T-helper 17 cell (primary cell): Measurements from ENCODE around the gene GALNT13. TPM values are rescaled to one million over a fixed set of nuclear protein-coding genes. Genes with fewer than 3 reads are reported as not detected.

ENCODE experiments used
- ATAC-seq: fragments of 150-1000 bp; cut with Tn5 transposase; 2 replicates; pipeline ENCODE4 v1.10.0; 2021; ENCODE audit warnings: mild to moderate bottlenecking, moderate library complexity
- DNase-seq, 3 donors: peaks; one replicate each; pipeline versions ENCODE4 v3.0.0 to v3.0.0-alpha.2; 2020 to 2021
- H3K9me3 ChIP-seq: one replicate; pipeline ENCODE4 v1.7.0; 2013; ENCODE audit warnings: low read length, mild to moderate bottlenecking; ENCODE audit not compliant: control insufficient read depth, poor library complexity, severe bottlenecking
- H3K27ac Mint-ChIP-seq: one replicate; pipeline ENCODE4 v1.8.0; 2022; ENCODE audit warnings: mild to moderate bottlenecking, moderate library complexity, mixed read lengths
- H3K27me3 Mint-ChIP-seq: one replicate; pipeline ENCODE4 v1.8.0; 2022; ENCODE audit warnings: mixed read lengths
- H3K36me3 Mint-ChIP-seq: one replicate; pipeline ENCODE4 v1.8.0; 2022; ENCODE audit warnings: low read depth, mixed read lengths
- H3K4me1 Mint-ChIP-seq: one replicate; pipeline ENCODE4 v1.8.0; 2022; ENCODE audit warnings: mild to moderate bottlenecking, mixed read lengths
- H3K4me3 Mint-ChIP-seq: one replicate; pipeline ENCODE4 v1.8.0; 2022; ENCODE audit warnings: mild to moderate bottlenecking, moderate library complexity, mixed read lengths
- total RNA-seq, 4 donors: library from RNA in 2 of 4; stranded (reverse) in 2 of 4; gene quantifications; one replicate each; pipeline ENCODE4 v1.2.3 and lab custom pipeline; 2022 to 2026

The GALNT13 gene
- total RNA-seq, 2 donors from 2014 or later: not detected

- no peaks in the 10 kb centered on the region for H3K27me3 Mint-ChIP-seq
These were observed 612.8 kb downstream of the GALNT13 start for GRCh38 chr2:154484338-154485099.

DNA sequence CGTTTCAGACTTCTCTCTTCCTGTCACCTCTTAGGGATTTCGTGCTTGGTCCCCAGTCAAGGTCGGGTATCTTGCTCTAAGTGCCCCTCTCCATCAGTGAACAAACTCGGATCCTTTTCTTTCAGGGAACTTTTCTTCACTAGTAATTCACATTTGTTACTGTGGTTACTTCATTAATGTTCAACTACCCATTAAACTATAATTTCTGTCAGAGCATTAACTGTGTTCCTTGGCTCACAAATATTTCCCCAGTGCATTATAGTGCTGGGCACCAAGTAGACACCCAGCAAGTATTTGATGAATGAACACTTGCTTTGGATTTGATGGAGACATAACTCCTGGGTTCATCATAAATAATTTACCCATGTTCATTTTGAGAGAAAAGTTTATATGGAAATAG lies 617.1 kb downstream of the GALNT13 start:
- ATAC-seq: no peak
- Mint-ChIP-seq H3K27me3 (no peaks in the 10 kb centered on the region), H3K4me1 (no peaks in the 10 kb centered on the region), H3K36me3 (no peaks in the 10 kb centered on the region), H3K4me3 (no peak overlapping the region), H3K27ac (no peak overlapping the region)
- H3K9me3 ChIP-seq: no peaks in the 10 kb centered on the region
- DNase-seq: no peak

More at GRCh38 chr2:154484338-154485099, 612.8 kb downstream of the GALNT13 start:
- H3K4me1 Mint-ChIP-seq: no peaks in the 10 kb centered on the region
- ATAC-seq: no peak
- no peaks in the 10 kb centered on the region for H3K9me3 ChIP-seq
- no peak for DNase-seq
- H3K4me3 Mint-ChIP-seq: no peak overlapping the region
- H3K27ac Mint-ChIP-seq: no peak overlapping the region
- H3K36me3 Mint-ChIP-seq: no peaks in the 10 kb centered on the region

DNA sequence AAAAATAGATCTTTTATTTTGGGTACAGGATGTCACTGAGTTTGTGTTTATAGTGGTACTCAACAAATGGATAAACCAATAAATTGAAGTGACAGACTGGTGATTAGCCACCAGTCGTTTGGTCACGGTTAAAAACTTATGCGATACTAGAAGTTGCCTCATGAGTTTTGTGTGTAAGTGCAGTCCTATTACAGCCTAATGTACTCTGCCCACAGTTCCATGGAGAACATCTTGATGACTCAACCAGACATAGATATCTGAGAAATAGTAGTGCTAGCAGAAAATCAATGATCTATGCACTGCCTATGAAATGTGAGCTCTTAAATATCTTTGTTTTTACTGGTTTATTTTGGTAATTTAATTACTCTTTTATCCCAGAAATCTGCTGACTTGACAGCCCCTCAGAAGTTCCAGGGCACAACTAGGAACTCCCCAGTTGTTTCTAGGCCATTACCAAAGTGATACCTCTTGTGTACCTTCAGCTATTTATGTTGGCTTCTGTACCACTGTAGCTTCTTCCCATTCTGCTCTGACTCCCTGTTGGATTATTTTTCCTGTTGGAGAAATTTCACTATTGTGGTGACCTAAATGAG lies 617.6 kb downstream of the GALNT13 start:
- H3K36me3 Mint-ChIP-seq: no peaks in the 10 kb centered on the region
- ATAC-seq (no peak), DNase-seq (no peak)
- no peak overlapping the region for H3K4me3 Mint-ChIP-seq
- H3K9me3 ChIP-seq: no peaks in the 10 kb centered on the region
- no peaks in the 10 kb centered on the region for H3K4me1 Mint-ChIP-seq
- no peak overlapping the region for H3K27ac Mint-ChIP-seq
- H3K27me3 Mint-ChIP-seq: no peaks in the 10 kb centered on the region

GRCh38 chr2:154490530-154490929 lies 618.8 kb downstream of the GALNT13 start:
- H3K27ac Mint-ChIP-seq: no peak overlapping the region

DNA sequence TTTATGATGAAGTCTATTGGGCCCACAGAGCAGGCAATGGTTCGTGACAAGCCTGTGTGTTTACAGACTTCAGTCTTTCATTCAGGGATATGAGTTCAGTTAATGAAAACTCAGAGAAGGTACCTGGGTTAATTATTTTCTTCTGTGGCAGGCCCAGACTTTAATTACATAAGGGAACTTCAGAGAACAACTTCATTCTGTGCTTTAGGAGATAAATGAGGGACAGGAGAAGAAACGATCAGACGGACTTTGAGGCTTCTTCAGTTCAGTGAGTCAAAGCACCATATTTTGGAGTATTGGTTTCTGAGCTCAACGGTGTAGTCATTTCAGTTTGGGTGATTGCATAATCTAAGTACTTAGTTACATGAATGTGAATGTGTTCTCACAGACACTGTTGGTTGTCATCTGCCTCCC lies 623.7 kb downstream of the GALNT13 start:
- H3K9me3 ChIP-seq: no peaks in the 10 kb centered on the region
- Mint-ChIP-seq H3K36me3 (no peaks in the 10 kb centered on the region), H3K4me1 (no peaks in the 10 kb centered on the region), H3K27me3 (no peaks in the 10 kb centered on the region), H3K27ac (no peak overlapping the region), H3K4me3 (no peak overlapping the region)
- ATAC-seq (no peak), DNase-seq (no peak)

More at GRCh38 chr2:154490530-154490929, 618.8 kb downstream of the GALNT13 start:
- Mint-ChIP-seq H3K36me3 (no peaks in the 10 kb centered on the region), H3K4me3 (no peak overlapping the region), H3K27me3 (no peaks in the 10 kb centered on the region), H3K4me1 (no peaks in the 10 kb centered on the region)
- ATAC-seq (no peak), DNase-seq (no peak)
- no peaks in the 10 kb centered on the region for H3K9me3 ChIP-seq

DNA sequence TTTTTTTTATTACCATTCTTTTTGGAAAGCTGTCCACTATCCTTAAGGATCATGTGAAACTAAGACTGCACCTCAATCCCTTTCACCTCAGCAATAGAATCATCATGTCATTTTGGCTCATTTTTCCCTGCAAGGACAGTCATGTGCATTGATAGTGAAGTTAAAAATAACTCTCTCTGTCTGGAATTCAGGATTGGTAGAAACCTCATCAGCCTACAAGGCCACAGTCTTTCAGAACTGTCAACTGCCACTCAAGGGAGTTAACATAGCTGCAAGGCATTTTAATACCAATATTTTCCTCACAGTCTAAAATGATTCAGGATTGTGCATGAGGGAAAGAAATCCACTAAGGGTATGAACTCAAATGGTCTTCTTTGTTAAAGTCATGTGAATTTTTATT lies 625.3 kb downstream of the GALNT13 start:
- Mint-ChIP-seq H3K36me3 (no peaks in the 10 kb centered on the region), H3K4me3 (no peak overlapping the region), H3K27me3 (no peaks in the 10 kb centered on the region), H3K27ac (no peak overlapping the region), H3K4me1 (no peaks in the 10 kb centered on the region)
- DNase-seq (no peak), ATAC-seq (no peak)
- H3K9me3 ChIP-seq: no peaks in the 10 kb centered on the region
